ENCODE results near the gene LYSMD1.

Gene LYSMD1

DNA sequence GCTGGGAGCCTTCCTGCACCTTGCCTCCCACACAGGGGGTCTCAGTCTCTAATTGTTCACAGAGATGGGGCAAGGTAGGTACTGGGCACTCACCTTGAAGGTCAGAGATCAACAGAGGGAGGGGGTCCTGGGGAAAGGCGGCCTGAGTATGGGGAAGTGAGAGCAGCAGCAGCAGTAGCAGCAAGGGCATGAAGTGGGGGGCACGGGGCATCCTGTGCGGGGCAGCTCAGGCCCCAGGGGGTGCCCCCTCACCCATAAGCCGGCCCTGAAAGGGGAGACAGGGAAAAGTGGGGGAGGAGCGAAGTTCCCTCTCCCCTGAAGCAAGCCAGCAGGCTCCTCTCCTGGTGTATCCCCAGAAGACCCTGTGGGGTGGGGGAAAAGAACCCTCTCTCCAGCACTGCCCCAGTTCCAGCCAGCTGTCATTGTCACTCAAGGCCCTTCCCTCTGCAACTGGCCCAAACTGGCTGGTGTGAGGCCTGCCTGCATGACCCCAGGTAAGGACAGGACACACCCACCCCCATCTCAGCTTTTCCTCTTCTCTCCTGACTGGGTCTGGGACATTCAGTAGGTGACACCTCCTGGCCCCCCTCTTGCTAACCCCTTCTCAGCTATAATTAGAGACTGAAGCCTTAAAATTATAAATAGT is 23.2 kb downstream of the LYSMD1 start:
- FAIRE-seq, result no peak
- DNase-seq (ENCODE audit: low spot score), result no peak

DNA sequence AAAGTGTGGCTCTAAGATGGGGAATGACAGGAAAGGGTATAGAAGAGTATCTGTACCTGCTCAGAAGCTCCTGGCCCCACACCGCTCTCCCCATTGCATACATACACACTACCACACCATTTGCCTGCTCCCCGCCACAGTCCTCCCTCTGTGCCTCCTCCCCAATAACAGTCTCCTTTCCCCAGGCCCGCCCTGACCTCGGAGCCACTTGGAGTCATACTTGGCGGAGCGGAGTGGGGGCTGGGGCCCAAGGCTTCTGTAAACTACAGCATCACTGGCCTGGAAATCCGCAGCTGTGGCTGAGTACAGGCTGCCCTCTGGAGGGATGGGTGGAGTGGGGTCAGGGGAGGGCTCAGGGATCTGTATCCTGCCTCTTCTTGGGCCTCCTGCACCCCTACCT is 27.9 kb downstream of the LYSMD1 start:
- no peak for FAIRE-seq

DNA sequence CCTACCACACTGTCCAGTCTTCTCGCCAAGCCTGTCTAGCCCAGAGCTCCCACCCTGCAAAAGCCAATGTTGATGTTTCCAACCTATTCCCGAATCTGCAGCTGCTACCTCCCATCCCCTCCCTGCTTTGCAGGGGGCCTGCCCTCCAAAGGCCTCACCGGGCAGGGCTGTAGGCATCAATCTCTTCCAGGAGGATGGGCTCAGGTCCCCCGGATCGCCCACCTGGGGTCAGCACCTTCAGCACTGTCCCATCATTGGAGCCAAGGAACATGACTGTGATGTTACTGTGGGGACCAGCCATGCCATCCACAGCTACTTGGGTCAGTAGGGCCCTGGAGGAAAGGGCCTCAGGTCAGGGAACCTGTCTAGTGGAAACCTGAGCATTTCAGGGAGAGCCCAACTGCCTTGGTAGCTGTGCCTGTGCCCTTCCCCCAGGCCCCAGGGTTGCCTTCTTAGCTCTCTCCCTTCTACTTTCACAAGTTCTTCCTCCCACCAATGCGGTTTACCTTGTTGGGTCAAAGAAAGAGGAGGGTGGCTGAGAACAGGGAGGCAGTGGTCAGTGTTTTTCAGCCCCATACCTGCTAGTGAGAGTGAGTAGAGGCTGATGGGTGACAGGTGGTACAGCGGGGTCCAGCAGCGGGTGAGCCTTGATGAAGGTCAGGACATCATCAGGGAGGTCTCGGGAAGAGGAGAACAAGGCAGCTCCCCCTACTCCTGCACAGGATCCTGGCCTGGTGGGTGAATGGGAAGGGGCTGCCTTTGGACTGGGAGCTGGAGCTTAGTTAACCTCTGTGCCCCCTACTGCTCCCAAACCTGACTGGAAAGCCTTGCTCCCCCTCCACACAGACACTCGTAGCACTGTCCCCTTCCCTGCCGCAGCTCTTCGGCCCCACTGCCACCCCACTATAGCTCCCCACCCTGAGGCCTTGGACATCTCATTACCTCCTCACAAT is 30.0 kb downstream of the LYSMD1 start:
- FAIRE-seq (no peak), DNase-seq (ENCODE audit: low spot score) (no peak)

More for the DNA sequence above, 27.9 kb downstream of the LYSMD1 start:
- no peak for DNase-seq (ENCODE audit: low spot score)

DNA sequence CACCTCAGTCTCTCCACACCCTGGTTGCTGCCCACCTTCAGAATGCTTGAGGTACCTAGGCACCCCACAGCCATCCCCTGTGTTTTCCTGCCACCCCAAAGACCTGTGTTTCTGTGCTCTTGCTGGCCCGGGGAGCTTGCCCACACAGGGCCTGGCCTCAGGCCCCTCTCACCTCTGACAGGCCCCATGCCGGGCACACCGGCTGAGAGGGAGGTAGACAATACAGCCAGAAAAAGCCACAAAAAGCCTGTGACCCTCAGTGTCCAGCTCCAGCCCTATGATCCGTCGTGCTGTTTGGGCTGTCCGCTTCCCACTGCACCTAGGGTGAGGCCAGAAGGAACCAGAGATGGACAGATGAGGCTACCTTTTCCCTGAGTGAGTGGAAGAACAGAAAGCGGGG is 30.7 kb downstream of the LYSMD1 start:
- FAIRE-seq (no peak), DNase-seq (ENCODE audit: low spot score) (no peak)

GRCh38 chr1:151134396-151134795 is 31.3 kb downstream of the LYSMD1 start:
- FAIRE-seq, result no peak

GRCh38 chr1:151133018-151133806 is 32.5 kb downstream of the LYSMD1 start:
- FAIRE-seq (no peak), DNase-seq (ENCODE audit: low spot score) (no peak)

More at GRCh38 chr1:151134396-151134795, 31.3 kb downstream of the LYSMD1 start:
- no peak for DNase-seq (ENCODE audit: low spot score)

DNA sequence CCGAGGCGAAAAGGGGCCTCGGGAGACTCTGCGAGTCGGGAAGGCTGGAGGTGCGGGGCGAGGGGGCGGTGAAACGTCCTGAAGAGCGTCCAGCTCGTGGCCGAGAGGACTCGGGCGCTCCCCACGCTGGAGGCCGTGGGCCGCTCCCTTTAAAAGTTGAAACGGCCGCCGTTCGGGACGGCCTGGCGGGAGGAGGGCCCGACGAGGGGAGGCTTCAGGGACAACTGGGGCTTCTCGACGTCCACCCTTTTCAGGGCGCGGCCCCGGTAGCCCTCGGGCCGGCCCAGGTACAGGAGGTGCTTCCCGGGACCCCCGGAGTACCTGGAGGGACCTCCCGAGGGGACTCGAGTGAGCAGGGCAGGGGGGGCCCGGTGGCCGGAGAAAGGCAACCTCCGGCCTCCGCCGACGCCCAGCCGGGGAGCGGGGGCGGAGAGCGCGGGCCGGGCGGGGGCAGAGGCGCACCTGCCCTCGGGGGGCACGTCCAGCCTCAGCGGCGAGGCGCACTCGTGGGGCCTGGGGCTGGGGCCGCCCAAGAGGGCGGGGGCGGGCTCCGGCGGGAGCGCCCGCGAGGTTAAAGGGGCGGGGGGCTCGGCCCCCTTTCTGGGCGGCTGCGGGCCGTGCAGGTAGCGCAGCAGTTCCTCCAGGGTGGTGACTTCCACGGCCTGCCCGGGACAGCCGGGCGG is 33.2 kb downstream of the LYSMD1 start:
- DNase-seq (ENCODE audit: low spot score), result no peak
- no peak for FAIRE-seq

GRCh38 chr1:151131701-151132334 is 33.9 kb downstream of the LYSMD1 start:
- no peak for FAIRE-seq

DNA sequence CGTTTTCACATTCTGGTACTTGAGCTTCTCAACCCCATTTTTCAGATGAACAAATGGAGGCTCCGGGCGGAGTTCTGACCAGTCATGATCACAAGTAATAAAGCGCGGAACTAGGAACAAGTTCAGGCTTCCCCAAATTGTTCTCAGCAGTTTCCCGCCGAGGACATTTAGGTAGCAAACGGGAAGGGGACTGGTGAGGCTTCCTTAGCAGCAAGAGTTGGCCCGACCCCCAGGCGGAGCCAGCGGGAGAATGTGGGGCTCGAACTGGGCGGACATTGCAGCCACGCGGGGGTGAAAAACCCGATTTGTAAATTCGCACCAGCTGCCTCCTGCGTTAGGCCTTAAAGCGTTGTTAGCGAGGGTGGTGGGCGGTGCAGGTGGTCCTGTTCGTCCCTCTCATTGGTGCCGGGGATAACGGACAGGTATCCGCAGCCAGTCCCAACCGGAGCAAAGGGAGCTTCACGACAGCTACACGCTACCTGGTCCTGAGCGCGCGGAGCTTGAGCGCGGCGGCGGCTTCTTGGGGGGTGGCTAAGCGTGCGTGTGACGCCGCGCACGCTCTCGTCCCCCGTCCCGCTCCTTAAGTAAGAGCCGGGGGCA is 34.6 kb downstream of the LYSMD1 start:
- no peak for DNase-seq (ENCODE audit: low spot score)
- no peak for FAIRE-seq

More at GRCh38 chr1:151131701-151132334, 33.9 kb downstream of the LYSMD1 start:
- no peak for DNase-seq (ENCODE audit: low spot score)

- no peak for FAIRE-seq
Measured at GRCh38 chr1:151128800-151129199, 36.9 kb downstream of the LYSMD1 start.

DNA sequence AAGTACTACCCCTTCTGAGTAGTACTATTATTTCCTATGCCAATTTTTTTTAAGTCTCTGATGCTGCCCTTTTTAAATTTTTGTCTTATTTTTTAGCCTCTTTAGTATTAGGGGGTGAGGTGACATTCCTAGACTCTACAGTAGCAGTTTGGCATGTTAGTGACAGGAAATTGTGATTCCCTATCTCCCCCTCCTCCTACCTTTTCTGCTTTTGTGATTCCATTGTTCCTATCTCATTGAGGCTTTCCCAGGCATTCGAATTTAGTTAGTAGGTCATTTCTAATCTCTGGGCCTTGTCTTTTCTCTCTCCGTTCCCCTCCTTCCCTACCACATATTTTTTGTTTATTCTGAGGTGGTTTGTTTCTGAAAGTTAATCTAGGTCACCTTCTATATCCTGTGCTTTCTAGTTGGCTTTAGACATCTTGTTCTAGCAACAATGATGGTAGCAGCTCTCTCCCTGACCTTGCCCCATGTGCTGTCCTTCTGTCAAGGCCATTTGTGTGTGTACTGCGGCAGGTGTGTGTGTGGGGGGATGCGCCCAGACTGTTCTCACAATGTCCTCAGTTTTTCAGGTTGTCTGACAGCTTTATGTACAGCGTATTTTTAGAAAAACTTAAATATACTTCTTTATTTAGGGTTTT is 40.8 kb downstream of the LYSMD1 start:
- DNase-seq (ENCODE audit: low spot score) (no peak), FAIRE-seq (no peak)

More at GRCh38 chr1:151128800-151129199, 36.9 kb downstream of the LYSMD1 start:
- no peak for DNase-seq (ENCODE audit: low spot score)

GRCh38 chr1:151113877-151114276 is 51.8 kb downstream of the LYSMD1 start:
- no peak for FAIRE-seq
- DNase-seq (ENCODE audit: low spot score), result no peak

All from RCC 7860 (cell line).